HCT116 (cell line): ENCODE data around the gene PTPA. TPM values are rescaled to one million over a fixed set of nuclear protein-coding genes. Genes with fewer than 3 reads are reported as not detected.

Experiments
- ATAC-seq: fragments of 200-7000 bp; cut with Tn5 transposase; 2 replicates; pipeline ENCODE4 v1.9.1; 2020; ENCODE audit warnings: mild to moderate bottlenecking, moderate library complexity
- BruUV-seq: library from RNA; stranded (reverse); fragments of 400-500 nt; replicated peaks from 2 replicates; lab custom pipeline; 2021; lab: Mats Ljungman, UMichigan
- CTCF ChIA-PET: fragments of 300-600 bp; sonication (Branson Sonifier 250); formaldehyde crosslinking; loops from one replicate; lab custom pipeline; 2021; ENCODE audit warnings: antibody characterized with exemption; lab: Charles Lee
- POLR2A ChIA-PET: fragments of 300-600, 350-600 bp; sonication (Branson Sonifier 250); formaldehyde crosslinking; loops from one replicate; lab custom pipeline; 2021; ENCODE audit warnings: antibody characterized with exemption; lab: Charles Lee
- RAD21 ChIA-PET, 2 experiments: fragments of 300-600 bp; sonication (Branson Sonifier 250); formaldehyde crosslinking; loops; one replicate each; lab custom pipeline; 2023; ENCODE audit warnings: low total read pairs in 2 of 2; ENCODE audit not compliant: uncharacterized antibody in 2 of 2, unreplicated experiment in 2 of 2, low non-redundant PET in 1 of 2; lab: Charles Lee
- DNase-seq: peaks from one replicate; pipeline ENCODE4 v3.0.0-alpha.2; 2010; ENCODE audit warnings: low read depth, low spot score
- H2AFZ ChIP-seq: fragments of 200-600 bp; shearing (Covaris generic), sonication (generic); 2 replicates; pipeline ENCODE4 v1.6.1; 2017; ENCODE audit warnings: low read depth, mixed run types, mixed read lengths, antibody characterized with exemption, low read length; ENCODE audit not compliant: poor library complexity, severe bottlenecking
- H3K27ac ChIP-seq: 2 replicates; pipeline ENCODE4 v1.5.1; 2012; ENCODE audit warnings: low read depth, low read length
- H3K27me3 ChIP-seq: fragments of 200-600 bp; sonication (generic); 2 replicates; pipeline ENCODE4 v1.6.1; 2016; ENCODE audit warnings: mixed run types, low read length, mixed read lengths; ENCODE audit not compliant: insufficient read depth
- H3K36me3 ChIP-seq, 2 experiments: fragments of 200-500 bp in 1 of 2; fragments of 200-600 bp in 1 of 2; sonication (Bioruptor generic) in 1 of 2; sonication (generic) in 1 of 2; 2 replicates each; pipeline versions ENCODE4 v1.5.1 to v1.6.1; 2014 to 2016; ENCODE audit warnings: low read length in 2 of 2, inconsistent platforms in 1 of 2, mixed read lengths in 1 of 2, mixed run types in 1 of 2; ENCODE audit not compliant: insufficient read depth in 2 of 2, control insufficient read depth in 1 of 2
- H3K4me1 ChIP-seq, 2 experiments: fragments of 200-600 bp in 1 of 2; sonication (generic) in 1 of 2; 2 replicates each; pipeline versions ENCODE4 v1.5.1 to v1.6.1; 2012 to 2017; ENCODE audit warnings: low read length in 2 of 2, inconsistent platforms in 1 of 2, mild to moderate bottlenecking in 1 of 2, mixed read lengths in 1 of 2, mixed run types in 1 of 2, moderate library complexity in 1 of 2; ENCODE audit not compliant: insufficient read depth in 2 of 2, control insufficient read depth in 1 of 2
- H3K4me2 ChIP-seq: fragments of 200-600 bp; sonication (generic); 2 replicates; pipeline ENCODE4 v1.6.1; 2017; ENCODE audit warnings: mixed run types, low read length, mixed read lengths
- H3K4me3 ChIP-seq, 2 experiments: fragments of 200-600 bp in 1 of 2; sonication (generic) in 1 of 2; replicated peaks in 1 of 2; 2 replicates each; pipeline ENCODE4 v1.5.1; 2011 to 2016; ENCODE audit warnings: low read length in 2 of 2, control low read depth in 1 of 2, low read depth in 1 of 2, mild to moderate bottlenecking in 1 of 2, mixed read lengths in 1 of 2, mixed run types in 1 of 2
- H3K79me2 ChIP-seq: fragments of 200-600 bp; sonication (generic); 2 replicates; pipeline ENCODE4 v1.6.1; 2017; ENCODE audit warnings: mild to moderate bottlenecking, mixed run types, low read length, moderate library complexity, mixed read lengths; ENCODE audit not compliant: insufficient read depth
- H3K9ac ChIP-seq: fragments of 200-600 bp; sonication (generic); 2 replicates; pipeline ENCODE4 v1.6.1; 2016; ENCODE audit warnings: low read length, mixed read lengths
- H3K9me2 ChIP-seq: fragments of 200-600 bp; sonication (generic), shearing (Covaris generic); 2 replicates; pipeline ENCODE4 v1.6.1; 2017; ENCODE audit warnings: mixed run types, mild to moderate bottlenecking, moderate library complexity; ENCODE audit not compliant: insufficient read depth
- H3K9me3 ChIP-seq, 2 experiments: fragments of 200-500 bp in 1 of 2; fragments of 200-600 bp in 1 of 2; sonication (Bioruptor generic) in 1 of 2; sonication (generic) in 1 of 2; 2 replicates each; pipeline ENCODE4 v1.6.1; 2014 to 2017; ENCODE audit warnings: low read length in 2 of 2, mixed read lengths in 2 of 2, inconsistent platforms in 1 of 2, low read depth in 1 of 2, mild to moderate bottlenecking in 1 of 2, mixed run types in 1 of 2, moderate library complexity in 1 of 2; ENCODE audit not compliant: control insufficient read depth in 1 of 2, insufficient read depth in 1 of 2
- H4K20me1 ChIP-seq: fragments of 200-600 bp; sonication (generic), shearing (Covaris generic); 2 replicates; pipeline ENCODE4 v1.6.1; 2017; ENCODE audit warnings: mixed run types, mild to moderate bottlenecking, moderate library complexity; ENCODE audit not compliant: insufficient read depth
- CBX3 ChIP-seq: IDR thresholded peaks from 2 replicates; pipeline ENCODE4 v1.6.1; 2012; ENCODE audit warnings: low read depth
- CEBPB ChIP-seq: IDR thresholded peaks from 2 replicates; pipeline ENCODE4 v1.6.1; 2012; ENCODE audit warnings: low read depth
- EZH2 ChIP-seq: fragments of 200-600 bp; sonication (generic); IDR thresholded peaks from 2 replicates; pipeline ENCODE4 v1.6.1; 2017; ENCODE audit warnings: antibody characterized with exemption, mixed run types
- EZH2phosphoT487 ChIP-seq: fragments of 200-600 bp; IDR thresholded peaks from 2 replicates; pipeline ENCODE4 v1.6.1; 2018; ENCODE audit warnings: antibody characterized with exemption, borderline replicate concordance
- MAX ChIP-seq: IDR thresholded peaks from 2 replicates; pipeline ENCODE4 v1.6.1; 2012
- RAD21 ChIP-seq: IDR thresholded peaks from 2 replicates; pipeline ENCODE4 v1.6.1; 2012; ENCODE audit warnings: low read depth, mild to moderate bottlenecking
- SIN3A ChIP-seq: IDR thresholded peaks from 2 replicates; pipeline ENCODE4 v1.6.1; 2012; ENCODE audit warnings: low read depth
- SRF ChIP-seq: IDR thresholded peaks from 2 replicates; pipeline ENCODE4 v1.6.1; 2012; ENCODE audit warnings: low read depth
- ZBTB33 ChIP-seq: IDR thresholded peaks from 2 replicates; pipeline ENCODE4 v1.6.1; 2011; ENCODE audit warnings: mild to moderate bottlenecking, low read length, moderate library complexity; ENCODE audit not compliant: insufficient replicate concordance; ENCODE audit errors: extremely low read depth
- ZFX ChIP-seq: fragments of 450-650 bp; IDR thresholded peaks from 2 replicates; pipeline ENCODE4 v1.6.1; 2017
- ZNF274 ChIP-seq: fragments of 200-500 bp; sonication (Bioruptor generic); IDR thresholded peaks from 2 replicates; pipeline ENCODE4 v1.6.1; 2014; ENCODE audit warnings: mild to moderate bottlenecking, low read depth, low read length, inconsistent platforms
- intact Hi-C: fragments of 100-400 bp; cut with micrococcal nuclease; formaldehyde crosslinking; loops from 2 replicates; pipeline ENCODE4 v1.10.0; 2022
- total RNA-seq: library from RNA; stranded (reverse); gene quantifications from one replicate; pipeline ENCODE4 v1.2.1, GENCODE V29; 2021; ENCODE audit not compliant: unreplicated experiment
- TF ChIP-seq, protein P1 (sequence below), 3 experiments: fragments of 200-600 bp in 1 of 3; sonication (generic) in 1 of 3; IDR thresholded peaks in 2 of 3; conservative IDR thresholded peaks in 1 of 3; 2 replicates each; pipeline ENCODE4 v1.5.1; 2012 to 2017; ENCODE audit warnings: low read depth in 2 of 3, low read length in 2 of 3, antibody characterized with exemption in 1 of 3, borderline replicate concordance in 1 of 3, control low read depth in 1 of 3, mild to moderate bottlenecking in 1 of 3, mixed read lengths in 1 of 3, mixed run types in 1 of 3, moderate library complexity in 1 of 3; ENCODE audit not compliant: insufficient read depth in 1 of 3

PTPA gene
- total RNA-seq, 1 experiment from 2014 or later = 177 TPM

DNA sequence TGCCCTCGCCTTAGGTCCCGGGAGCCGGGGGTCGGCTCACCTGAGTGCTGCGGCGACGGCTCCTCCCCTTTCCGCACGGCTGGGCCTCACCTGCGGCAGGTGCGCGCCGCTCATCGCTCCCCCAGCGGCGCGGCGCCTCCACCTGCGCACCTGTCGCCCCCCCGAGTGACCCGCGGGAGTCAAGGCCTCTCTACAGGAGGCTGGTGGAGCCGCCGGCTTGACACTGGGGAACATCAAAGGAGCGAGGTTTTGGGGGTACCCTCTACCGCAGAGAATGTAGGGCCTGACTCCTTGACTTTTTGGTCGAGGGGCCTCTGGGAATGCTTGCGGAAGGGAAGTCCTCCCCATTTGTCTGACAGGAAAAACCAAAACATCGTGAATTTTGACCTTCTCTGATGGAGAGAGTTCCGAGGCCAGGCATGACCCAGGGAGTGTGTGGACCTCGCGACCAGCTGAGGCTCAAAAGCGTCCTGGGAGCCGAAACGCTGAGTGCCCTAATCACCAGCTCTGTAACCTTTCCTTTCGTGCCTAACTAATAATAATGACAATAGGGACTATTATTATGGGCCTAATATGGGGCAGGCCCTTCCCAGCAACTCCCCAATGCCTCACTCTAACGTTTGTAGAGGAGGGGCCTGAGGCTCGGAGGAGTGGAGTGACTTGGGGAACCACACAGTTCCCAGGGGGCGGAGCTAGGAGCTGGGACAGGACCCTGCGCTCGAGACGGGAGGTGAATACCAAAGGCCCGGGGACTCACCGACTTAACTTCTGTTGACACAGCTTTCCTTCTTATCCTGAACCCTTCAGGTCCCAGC is 67.6 kb downstream of the PTPA start:
- H3K27ac ChIP-seq = peak overlapping the region; percentile 98
- H3K9me2 ChIP-seq = no peaks in the 10 kb centered on the region
- intact Hi-C loops = loop anchor here (1.0 to 5.0 kb wide), 2 partner anchors 156 to 379 kb away; no protein-coding TSS in a partner anchor
- H2AFZ ChIP-seq = no peak overlapping the region
- 0 out of 4 replicates have a peak, but pooled peaks cover 0 to 4% of the 10 kb centered on the region in 2 experiments for H3K36me3 ChIP-seq
- peak overlapping the region; percentile 48 to 87 for H3K4me3 ChIP-seq
- H3K9ac ChIP-seq = peak overlapping the region; percentile 85
- H3K9me3 ChIP-seq = no peaks in the 10 kb centered on the region
- H3K27me3 ChIP-seq = no peaks in the 10 kb centered on the region
- H4K20me1 ChIP-seq = no peaks in the 10 kb centered on the region
- peaks cover 18% of the 10 kb centered on the region for H3K79me2 ChIP-seq
- CTCF ChIA-PET = interaction anchor here (1.0 to 1.4 kb wide), 3 partner anchors 39 to 446 kb away, joined by 3 to 6 read pairs (median 5); no protein-coding TSS in a partner anchor
- POLR2A ChIA-PET = interaction anchor here (0.6 to 2.1 kb wide), 65 partner anchors 8 to 446 kb away, joined by 3 to 28 read pairs (median 5); partner anchors contain the start of genes C9orf50 and DOLPP1
- TSS peak; percentile 51 for BruUV-seq
- ATAC-seq (peak; percentile 35), DNase-seq (no peak)
- 0 out of 2 replicates have a peak, but pooled peaks have one; percentile 22 for TF ChIP-seq ZFX
- TF ChIP-seq CEBPB = no peak
- H3K4me2 ChIP-seq = peak overlapping the region; percentile 84
- RAD21 ChIA-PET = interaction anchor here (0.6 to 1.2 kb wide), 3 partner anchors 39 to 316 kb away, joined by 3 read pairs; no protein-coding TSS in a partner anchor
- peaks cover 52 to 80% of the 10 kb centered on the region in 2 experiments for H3K4me1 ChIP-seq

GRCh38 chr9:129181246-129181645 is 70.0 kb downstream of the PTPA start:
- Histone ChIP-seq H3K79me2 (peaks cover 14% of the 10 kb centered on the region), H2AFZ (no peak overlapping the region), H3K4me3 (no peak overlapping the region), H3K36me3 (0 out of 4 replicates have a peak, but pooled peaks cover 0 to 4% of the 10 kb centered on the region in 2 experiments), H4K20me1 (no peaks in the 10 kb centered on the region), H3K27ac (no peak overlapping the region), H3K9ac (no peak overlapping the region), H3K9me3 (no peaks in the 10 kb centered on the region), H3K4me1 (peaks cover 47 to 67% of the 10 kb centered on the region in 2 experiments), H3K27me3 (no peaks in the 10 kb centered on the region), H3K9me2 (no peaks in the 10 kb centered on the region), H3K4me2 (no peak overlapping the region)
- ATAC-seq (no peak), DNase-seq (no peak)
- no TSS peak for BruUV-seq
- ChIA-PET POLR2A (interaction anchor here (1.7 kb wide), 1 partner anchor 154 kb away, joined by 5 read pairs; no protein-coding TSS in a partner anchor), CTCF (interaction anchor here (1.1 kb wide), 1 partner anchor 38 kb away, joined by 3 read pairs; no protein-coding TSS in a partner anchor), RAD21 (no interaction called here)
- intact Hi-C loops = no loop called here
- TF ChIP-seq SRF = no peak
- TF ChIP-seq RAD21 = no peak
- no peak for TF ChIP-seq MAX
- TF ChIP-seq ZBTB33 = no peak
- no peak for TF ChIP-seq EZH2
- no peak for TF ChIP-seq CBX3
- no peak for TF ChIP-seq SIN3A
- no peak for TF ChIP-seq ZNF274
- no peak for TF ChIP-seq ZFX
- TF ChIP-seq EZH2phosphoT487 = no peak
- TF ChIP-seq, protein P1, sequence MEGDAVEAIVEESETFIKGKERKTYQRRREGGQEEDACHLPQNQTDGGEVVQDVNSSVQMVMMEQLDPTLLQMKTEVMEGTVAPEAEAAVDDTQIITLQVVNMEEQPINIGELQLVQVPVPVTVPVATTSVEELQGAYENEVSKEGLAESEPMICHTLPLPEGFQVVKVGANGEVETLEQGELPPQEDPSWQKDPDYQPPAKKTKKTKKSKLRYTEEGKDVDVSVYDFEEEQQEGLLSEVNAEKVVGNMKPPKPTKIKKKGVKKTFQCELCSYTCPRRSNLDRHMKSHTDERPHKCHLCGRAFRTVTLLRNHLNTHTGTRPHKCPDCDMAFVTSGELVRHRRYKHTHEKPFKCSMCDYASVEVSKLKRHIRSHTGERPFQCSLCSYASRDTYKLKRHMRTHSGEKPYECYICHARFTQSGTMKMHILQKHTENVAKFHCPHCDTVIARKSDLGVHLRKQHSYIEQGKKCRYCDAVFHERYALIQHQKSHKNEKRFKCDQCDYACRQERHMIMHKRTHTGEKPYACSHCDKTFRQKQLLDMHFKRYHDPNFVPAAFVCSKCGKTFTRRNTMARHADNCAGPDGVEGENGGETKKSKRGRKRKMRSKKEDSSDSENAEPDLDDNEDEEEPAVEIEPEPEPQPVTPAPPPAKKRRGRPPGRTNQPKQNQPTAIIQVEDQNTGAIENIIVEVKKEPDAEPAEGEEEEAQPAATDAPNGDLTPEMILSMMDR (IDR thresholded peaks at IDR 0.05 in 2 of 3, conservative IDR thresholded peaks at IDR 0.05 in 1 of 3; ENCODE audit: borderline replicate concordance in 1 of 3, insufficient read depth in 1 of 3, low read depth in 2 of 3, low read length in 2 of 3) = no peak
